Heart left ventricle (tissue), 13 donors: Measurements from ENCODE around the gene TMEM132D.

Experiments
- POLR2A ChIP-seq, 2 donors: fragments of 450-650 bp; IDR thresholded peaks; one replicate each; pipeline ENCODE4 v1.6.1; 2017; ENCODE audit warnings: antibody characterized with exemption in 2 of 2, mild to moderate bottlenecking in 2 of 2, moderate library complexity in 2 of 2
- TF ChIP-seq, protein P1 (sequence below), 12 donors: fragments of 200-600 bp; sonication (generic) in 4 of 12; IDR thresholded peaks; one replicate each; pipeline versions ENCODE4 v1.5.0 to v1.8.0; 2018 to 2022; ENCODE audit warnings: antibody characterized with exemption in 12 of 12, mild to moderate bottlenecking in 5 of 12
- donor health status: ischemic (EF 13 %, LVEDD 7.1; RV severe dilation, severe dysfunction).
- donor health status: DM: no; HTN: yes; CAD: no.
- donor health status: DM: no; HTN: no; CAD: no.
- donor health status: ischemic (EF 25% LVEDD 6.9; RV normal size, moderate dysfunction).
- donor health status: ischemic (EF 25% LVEDD 5.7; RV mildly dilated, moderate dysfunction).
- donor health status: ischemic (EF 35%, LVEDD 5.7; RV mildly dilated, moderate dysfunction).
- donor health status: nonischemic (EF 11% LVEDD 7.7; RV severe dilation, severe dysfunction).
- donor health status: DM: yes; HTN: yes; CAD: no.
- donor health status: PGD.
- donor health status: ischemic (EF 29% LVEDD 5.4; RV normal size, mild dysfunction).
- donor health status: nonischemic (EF 23%, LVEDD 6.1; RV moderate dilation, normal function).

- TF ChIP-seq POLR2A (IDR thresholded peaks at IDR 0.05): no peak
- TF ChIP-seq, protein P1, sequence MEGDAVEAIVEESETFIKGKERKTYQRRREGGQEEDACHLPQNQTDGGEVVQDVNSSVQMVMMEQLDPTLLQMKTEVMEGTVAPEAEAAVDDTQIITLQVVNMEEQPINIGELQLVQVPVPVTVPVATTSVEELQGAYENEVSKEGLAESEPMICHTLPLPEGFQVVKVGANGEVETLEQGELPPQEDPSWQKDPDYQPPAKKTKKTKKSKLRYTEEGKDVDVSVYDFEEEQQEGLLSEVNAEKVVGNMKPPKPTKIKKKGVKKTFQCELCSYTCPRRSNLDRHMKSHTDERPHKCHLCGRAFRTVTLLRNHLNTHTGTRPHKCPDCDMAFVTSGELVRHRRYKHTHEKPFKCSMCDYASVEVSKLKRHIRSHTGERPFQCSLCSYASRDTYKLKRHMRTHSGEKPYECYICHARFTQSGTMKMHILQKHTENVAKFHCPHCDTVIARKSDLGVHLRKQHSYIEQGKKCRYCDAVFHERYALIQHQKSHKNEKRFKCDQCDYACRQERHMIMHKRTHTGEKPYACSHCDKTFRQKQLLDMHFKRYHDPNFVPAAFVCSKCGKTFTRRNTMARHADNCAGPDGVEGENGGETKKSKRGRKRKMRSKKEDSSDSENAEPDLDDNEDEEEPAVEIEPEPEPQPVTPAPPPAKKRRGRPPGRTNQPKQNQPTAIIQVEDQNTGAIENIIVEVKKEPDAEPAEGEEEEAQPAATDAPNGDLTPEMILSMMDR (IDR thresholded peaks at IDR 0.05): no peak
Measured at GRCh38 chr12:129900306-129900705, 3.5 kb downstream of the TMEM132D start.
